Heart right ventricle (tissue), 16 donors: ENCODE data around the gene PTPRM. TPM values are rescaled to one million over a fixed set of nuclear protein-coding genes. Genes with fewer than 3 reads are reported as not detected.

Experiments
- ATAC-seq, 8 donors: fragments of 200-7000 bp; cut with Tn5 transposase; one replicate each; pipeline ENCODE4 v1.9.1; 2020; ENCODE audit warnings: mild to moderate bottlenecking in 8 of 8, moderate library complexity in 8 of 8, moderate number of reproducible peaks in 1 of 8
- DNase-seq, 2 donors: peaks; one replicate each; pipeline ENCODE4 v3.0.0-alpha.2; 2020
- H3K27ac ChIP-seq, 10 donors: fragments of 200-600 bp; sonication (generic) in 2 of 10; one replicate each; pipeline versions ENCODE4 v1.5.0 to v1.8.0; 2020 to 2022; ENCODE audit warnings: mild to moderate bottlenecking in 3 of 10
- H3K27me3 ChIP-seq, 7 donors: fragments of 200-600 bp; one replicate each; pipeline ENCODE4 v1.8.0; 2021 to 2022; ENCODE audit warnings: mild to moderate bottlenecking in 2 of 7
- H3K36me3 ChIP-seq, 9 donors: fragments of 200-600 bp; sonication (generic) in 1 of 9; one replicate each; pipeline versions ENCODE4 v1.5.0 to v1.8.0; 2020 to 2022; ENCODE audit warnings: mild to moderate bottlenecking in 2 of 9
- H3K4me1 ChIP-seq, 9 donors: fragments of 200-600 bp; sonication (generic) in 1 of 9; one replicate each; pipeline versions ENCODE4 v1.5.0 to v1.8.0; 2020 to 2022; ENCODE audit warnings: mild to moderate bottlenecking in 4 of 9
- H3K4me3 ChIP-seq, 10 donors: fragments of 200-600 bp; sonication (generic) in 2 of 10; one replicate each; pipeline versions ENCODE4 v1.5.0 to v1.8.0; 2020 to 2022; ENCODE audit warnings: mild to moderate bottlenecking in 7 of 10, moderate library complexity in 2 of 10
- H3K9me3 ChIP-seq, 11 donors: fragments of 200-600 bp in 10 of 11; sonication (generic) in 2 of 11; one replicate each; pipeline versions ENCODE4 v1.5.0 to v1.8.0; 2013 to 2022; ENCODE audit warnings: mild to moderate bottlenecking in 2 of 11, control low read depth in 1 of 11, moderate library complexity in 1 of 11
- CTCF ChIP-seq, 9 donors: fragments of 200-600 bp; sonication (generic) in 2 of 9; IDR thresholded peaks; one replicate each; pipeline versions ENCODE4 v1.5.0 to v1.8.0; 2021 to 2022; ENCODE audit warnings: antibody characterized with exemption in 9 of 9, mild to moderate bottlenecking in 5 of 9, moderate library complexity in 1 of 9
- WGBS, 2 donors: extraction: QIAGEN DNeasy Blood & Tissue Kit; methylation state at CpG; one replicate each; pipeline ENCODE4 v1.1.7; 2013; ENCODE audit warnings: inconsistent platforms in 1 of 2; 5-methylcytosine and 5-hydroxymethylcytosine counted together
- intact Hi-C, 10 donors: fragments of 100-400 bp; cut with DNase I; formaldehyde crosslinking; loops; one replicate each; pipeline versions ENCODE4 v1.11.1 to v1.14.2; 2022
- polyA plus RNA-seq, 2 donors: library from polyadenylated mRNA; stranded (reverse); fragments of 200-250 nt; gene quantifications; one replicate each; pipeline ENCODE4 v1.2.3, GENCODE V29; 2013
- total RNA-seq, 10 donors: library from RNA; stranded (reverse); fragmentation: NEBNext Ultra II Directional in 3 of 10; extraction: Animal tissue kit (Norgen Biotek cat#: 25700) in 3 of 10; gene quantifications; one replicate each; pipeline versions ENCODE4 v1.2.1 to v1.2.4, GENCODE V29; 2021 to 2023
- donor health status: Arrhythmogenic right ventricular cardiomyopathy.
- donor health status: ischemic (EF 13 %, LVEDD 7.1; RV severe dilation, severe dysfunction).
- donor health status: healthy with polysubstance abuse.
- donor health status: DM: no; HTN: yes; CAD: no.
- donor health status: DM: no; HTN: no; CAD: no.
- donor health status: ischemic (EF 25% LVEDD 6.9; RV normal size, moderate dysfunction).
- donor health status: ischemic (EF 25% LVEDD 5.7; RV mildly dilated, moderate dysfunction).
- donor health status: healthy.
- donor health status: DM: yes; HTN: yes; CAD: no.
- donor health status: Ischemic cardiomyopathy.
- donor health status: ischemic (EF 35%, LVEDD 5.7; RV mildly dilated, moderate dysfunction).
- donor health status: nonischemic (EF 11% LVEDD 7.7; RV severe dilation, severe dysfunction).
- donor health status: DM: yes; HTN: yes; CAD: no.
- donor health status: PGD.
- donor health status: ischemic (EF 29% LVEDD 5.4; RV normal size, mild dysfunction).
- donor health status: nonischemic (EF 23%, LVEDD 6.1; RV moderate dilation, normal function).

PTPRM gene
- total and polyA plus RNA-seq, 12 donors: 81.7 to 170 (median 132) TPM

- no peak for TF ChIP-seq CTCF (IDR thresholded peaks at IDR 0.05)
- DNase-seq (no peak), ATAC-seq (no peak)
- intact Hi-C loops: loop anchor here in 4 of 10 donors (10.0 kb wide), 5 partner anchors 67 to 277 kb away; no protein-coding TSS in a partner anchor
- no peaks in the 10 kb centered on the region for H3K9me3 ChIP-seq
- peaks cover 0 to 42% (median 0%) of the 10 kb centered on the region in 9 donors for H3K36me3 ChIP-seq
- H3K4me1 ChIP-seq: peaks cover 0 to 28% (median 17%) of the 10 kb centered on the region in 9 donors
- WGBS, 2 donors: 92 to 95% methylated on average over 5 of the region's 5 CpGs
- H3K4me3 ChIP-seq: no peak overlapping the region
- peaks cover 0 to 5% (median 0%) of the 10 kb centered on the region in 7 donors for H3K27me3 ChIP-seq
- no peak overlapping the region for H3K27ac ChIP-seq
These were observed 794.9 kb downstream of the PTPRM start for GRCh38 chr18:8361941-8362471.

GRCh38 chr18:8362863-8363262, 795.7 kb downstream of the PTPRM start:
- TF ChIP-seq CTCF (IDR thresholded peaks at IDR 0.05): no peak
- Histone ChIP-seq H3K9me3 (no peaks in the 10 kb centered on the region), H3K36me3 (peaks cover 0 to 38% (median 0%) of the 10 kb centered on the region in 9 donors), H3K4me3 (no peak overlapping the region), H3K27me3 (peaks cover 0 to 14% (median 0%) of the 10 kb centered on the region in 7 donors), H3K27ac (no peak overlapping the region), H3K4me1 (peaks cover 0 to 36% (median 23%) of the 10 kb centered on the region in 9 donors)
- ATAC-seq (peak in 2 of 8 donors; percentile 35 to 79), DNase-seq (no peak)
- 86 to 87% methylated on average over 5 of the region's 5 CpGs for WGBS, 2 donors
- intact Hi-C loops: loop anchor here in 4 of 10 donors (10.0 kb wide), 5 partner anchors 68 to 278 kb away; no protein-coding TSS in a partner anchor

- ATAC-seq (no peak), DNase-seq (no peak)
- H3K36me3 ChIP-seq: peaks cover 0 to 27% (median 0%) of the 10 kb centered on the region in 9 donors
- H3K4me3 ChIP-seq: no peak overlapping the region
- no peak for TF ChIP-seq CTCF (IDR thresholded peaks at IDR 0.05)
- 28 to 41% methylated on average over 2 of the region's 2 CpGs for WGBS, 2 donors
- peaks cover 0 to 15% (median 0%) of the 10 kb centered on the region in 7 donors for H3K27me3 ChIP-seq
- H3K27ac ChIP-seq: peak overlapping the region in 2 of 10 donors; percentile 15 to 37
- intact Hi-C loops: loop anchor here in 4 of 10 donors (10.0 kb wide), 5 partner anchors 70 to 280 kb away; no protein-coding TSS in a partner anchor
- no peaks in the 10 kb centered on the region for H3K9me3 ChIP-seq
- H3K4me1 ChIP-seq: peaks cover 0 to 36% (median 23%) of the 10 kb centered on the region in 9 donors
These were observed 797.3 kb downstream of the PTPRM start for GRCh38 chr18:8364385-8364784.

- intact Hi-C loops: loop anchor here in 4 of 10 donors (10.0 kb wide), 5 partner anchors 70 to 280 kb away; no protein-coding TSS in a partner anchor
- no peak overlapping the region for H3K4me3 ChIP-seq
- H3K36me3 ChIP-seq: peaks cover 0 to 20% (median 0%) of the 10 kb centered on the region in 9 donors
- H3K27me3 ChIP-seq: peaks cover 0 to 15% (median 0%) of the 10 kb centered on the region in 7 donors
- no peak for TF ChIP-seq CTCF (IDR thresholded peaks at IDR 0.05)
- peak overlapping the region in 2 of 10 donors; percentile 15 to 37 for H3K27ac ChIP-seq
- DNase-seq: no peak
- H3K4me1 ChIP-seq: peaks cover 0 to 36% (median 23%) of the 10 kb centered on the region in 9 donors
- no peaks in the 10 kb centered on the region for H3K9me3 ChIP-seq
- WGBS, 2 donors: 86 to 88% methylated on average over 5 of the region's 5 CpGs
- ATAC-seq: no peak
These were observed 797.9 kb downstream of the PTPRM start for GRCh38 chr18:8365006-8365405.
